Daoy (cell line): Measurements from ENCODE around the gene TRPC4. TPM values are rescaled to one million over a fixed set of nuclear protein-coding genes. Genes with fewer than 3 reads are reported as not detected.
"Not testable (repeated sequence)": the region's sequence is repeated elsewhere in the genome, so short reads cannot be mapped to it uniquely, and the experiment has no call there.

Source experiments
- DNase-seq: peaks from one replicate; pipeline ENCODE4 v3.0.0-alpha.2; 2015; ENCODE audit warnings: low read depth
- total RNA-seq: library from RNA; depleted of rRNA; stranded (reverse); fragments of >200 nt; shearing (Covaris generic); gene quantifications from 2 replicates; pipeline ENCODE4 v1.2.3, GENCODE V29; 2014

The TRPC4 gene
- total RNA-seq, 1 experiment from 2014 or later, result 0.34 TPM

DNA sequence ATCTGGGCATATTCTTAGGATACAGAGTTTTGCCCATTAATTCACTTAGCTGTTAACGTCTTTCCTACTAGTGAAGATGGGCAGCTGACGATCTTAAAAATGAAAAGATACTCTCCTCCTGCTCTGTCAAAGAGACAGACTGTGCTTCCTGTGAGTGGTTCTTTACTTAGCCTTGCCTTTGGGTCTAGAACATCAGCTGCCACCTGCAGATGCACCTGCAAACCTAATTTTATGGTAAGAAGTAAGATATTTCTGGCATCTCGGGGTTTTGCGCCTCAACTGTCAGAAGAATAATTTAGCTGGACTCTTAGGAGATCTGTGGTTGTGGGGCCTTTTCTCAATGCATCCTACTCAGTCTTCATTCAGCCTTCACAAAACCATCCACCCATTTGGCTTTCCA, 36.2 kb downstream of the TRPC4 start:
- DNase-seq, result no peak

DNA sequence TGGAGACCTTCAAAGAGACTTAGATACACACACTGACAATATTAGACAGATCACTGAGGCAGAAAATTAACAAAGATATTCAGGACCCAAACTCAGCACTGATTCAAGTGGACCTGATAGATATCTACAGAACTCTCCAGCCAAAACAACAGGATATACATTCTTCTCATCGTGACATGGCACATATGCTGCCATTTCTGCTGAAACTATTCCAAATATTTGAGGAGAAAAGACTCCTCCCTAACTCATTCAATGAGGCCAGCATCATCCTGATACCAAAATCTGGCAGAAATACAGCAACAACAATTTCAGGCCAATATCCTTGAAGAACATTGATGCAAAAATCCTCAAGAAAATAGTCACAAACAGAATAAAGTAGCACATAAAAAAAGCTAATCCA, 53.3 kb downstream of the TRPC4 start:
- no peak for DNase-seq

DNA sequence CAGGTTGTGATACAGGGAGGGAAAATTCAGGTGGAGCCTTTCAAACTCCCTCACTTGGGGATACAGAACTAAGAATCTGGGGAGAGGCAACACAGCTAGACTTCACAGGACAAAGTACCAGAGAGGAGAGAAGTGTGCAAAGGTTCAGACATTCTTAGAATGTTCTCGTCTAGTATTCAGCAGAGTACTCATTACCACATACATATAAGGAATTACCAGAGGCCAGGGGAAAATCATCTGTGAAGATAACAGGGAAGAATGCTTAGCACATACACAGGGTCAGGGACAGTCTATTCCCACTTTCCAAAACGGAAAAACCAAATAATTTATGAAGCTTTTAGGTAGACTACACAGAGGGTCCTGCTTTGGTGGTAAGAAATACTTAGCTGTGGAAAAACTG, 58.1 kb downstream of the TRPC4 start:
- DNase-seq, result no peak

DNA sequence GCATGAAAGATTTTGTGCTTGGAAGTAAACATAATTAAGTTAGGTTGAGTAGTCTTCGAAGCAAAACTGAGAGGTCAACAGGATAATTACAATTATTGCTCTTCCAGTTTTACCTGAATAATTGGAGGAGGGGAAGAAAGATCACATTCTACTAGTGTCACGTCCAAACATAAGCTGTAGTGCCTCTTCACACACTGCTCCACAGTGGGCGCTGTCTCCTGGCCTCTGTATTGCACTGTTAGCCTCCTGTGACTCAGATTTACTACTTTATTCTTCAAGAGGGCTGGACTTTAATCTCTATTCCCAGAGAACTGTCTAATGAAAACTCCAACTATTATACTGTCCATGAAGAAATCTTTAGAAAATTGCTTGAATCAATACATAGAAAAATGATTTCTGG, 62.9 kb downstream of the TRPC4 start:
- DNase-seq, result no peak

DNA sequence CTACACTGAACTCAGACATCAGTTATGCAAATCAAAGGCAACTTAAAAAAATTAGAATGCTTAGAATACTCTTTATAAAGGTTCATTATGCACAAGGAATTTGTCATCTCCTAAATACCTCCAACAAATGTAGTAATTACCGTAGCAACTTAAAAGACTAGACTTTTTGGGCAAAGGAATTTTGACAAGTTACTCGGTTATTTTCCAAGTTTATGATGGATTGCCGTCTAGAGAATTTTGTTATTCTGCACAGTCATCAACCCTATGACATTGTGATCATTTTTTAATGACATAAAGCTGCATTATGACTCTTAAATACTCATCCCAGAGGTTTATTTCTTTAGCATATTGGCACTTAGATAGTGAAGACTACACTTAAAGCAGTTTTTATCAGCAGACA, 71.9 kb downstream of the TRPC4 start:
- DNase-seq, result no peak

DNA sequence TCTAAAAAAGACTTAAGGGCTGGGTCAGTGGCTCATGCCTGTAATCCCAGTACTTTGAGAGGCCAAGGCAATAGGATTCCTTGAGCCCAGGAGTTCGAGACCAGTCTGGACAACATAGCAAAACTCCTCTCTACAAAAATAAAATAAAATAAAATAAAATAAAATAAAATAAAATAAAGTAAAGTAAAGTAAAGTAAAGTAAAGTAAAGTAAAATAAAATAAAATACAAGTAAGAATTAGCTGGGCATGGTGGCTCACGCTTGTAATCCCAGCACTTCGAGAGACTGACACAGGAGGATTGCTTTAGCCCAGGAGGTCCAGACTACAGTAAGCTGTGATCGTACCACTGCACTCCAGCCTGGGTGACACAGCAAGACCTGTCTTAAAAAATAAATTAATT, 72.8 kb downstream of the TRPC4 start:
- DNase-seq, result not testable (repeated sequence)

DNA sequence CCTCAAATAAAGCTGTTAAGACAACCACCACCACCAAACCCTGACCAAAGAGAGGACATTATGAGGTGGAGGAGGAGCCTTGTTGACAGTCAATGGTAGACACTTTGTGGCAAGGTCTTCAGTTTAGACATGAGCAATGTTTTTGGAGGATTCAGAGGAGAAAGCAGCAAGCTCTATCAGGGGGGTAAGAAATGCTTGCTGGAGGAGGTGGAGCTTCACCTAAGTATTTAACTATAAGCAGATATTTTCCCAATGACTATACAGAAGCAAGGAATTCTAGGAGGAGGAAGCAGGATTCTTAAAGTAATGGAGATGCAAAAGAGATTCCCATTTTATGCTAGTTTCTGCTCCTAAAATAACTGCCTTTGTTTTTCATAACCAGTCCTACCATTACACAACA, 74.2 kb downstream of the TRPC4 start:
- no peak for DNase-seq

DNA sequence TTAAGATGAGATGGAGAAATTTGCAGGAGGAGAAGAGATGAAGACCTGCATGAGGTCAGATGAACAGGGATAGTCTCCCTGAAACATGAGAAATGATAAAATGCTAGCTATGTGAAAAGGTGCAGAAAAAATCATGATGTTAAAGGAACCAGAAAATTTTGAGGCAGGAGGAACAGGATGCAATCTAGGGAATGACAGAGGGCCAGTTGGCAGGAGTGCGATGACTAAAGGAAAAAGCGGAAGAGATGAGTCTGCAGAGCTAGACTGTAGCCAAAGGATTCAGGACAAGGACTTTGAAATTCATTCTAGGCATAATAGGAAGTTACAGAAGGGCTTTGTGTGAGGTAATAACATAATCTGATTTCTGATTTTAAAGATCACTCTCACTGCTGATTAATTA, 77.9 kb downstream of the TRPC4 start:
- no peak for DNase-seq

DNA sequence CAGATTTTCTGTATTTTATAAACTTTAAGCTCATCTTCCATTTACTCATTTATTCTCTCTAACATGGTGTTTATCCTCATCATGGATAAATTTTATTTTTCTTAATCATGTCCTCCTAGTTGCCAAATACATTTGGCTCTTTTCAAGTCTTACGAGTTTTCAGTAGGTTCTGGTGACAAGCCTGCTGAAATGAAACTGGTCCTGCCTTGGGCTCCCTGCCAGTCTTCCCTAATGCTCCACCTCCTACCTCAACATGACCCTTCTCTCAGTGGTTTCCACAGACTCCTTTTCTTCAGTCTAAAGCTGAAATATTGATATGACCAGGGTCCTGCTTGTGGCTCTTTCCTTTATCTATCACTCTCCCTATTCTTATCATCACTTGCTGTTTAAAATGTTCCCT, 81.2 kb downstream of the TRPC4 start:
- DNase-seq, result no peak

DNA sequence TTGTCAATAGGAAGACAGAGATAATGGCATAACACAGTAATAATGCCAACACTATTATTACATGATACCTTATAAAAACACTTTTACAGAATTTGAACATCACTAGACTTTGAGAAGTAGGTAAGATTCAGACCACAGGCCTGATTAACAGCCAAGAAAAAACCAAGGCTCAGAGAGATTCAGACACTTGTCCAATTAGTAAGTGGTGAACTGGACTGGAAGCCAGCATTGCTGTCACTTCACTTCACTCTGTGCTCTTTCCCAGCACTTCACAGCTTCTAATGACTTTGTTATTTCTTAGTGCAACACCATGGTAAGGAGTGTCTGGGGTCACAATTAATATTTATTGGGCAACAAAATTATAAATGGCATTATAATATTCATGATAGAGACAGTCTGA, 91.9 kb downstream of the TRPC4 start:
- DNase-seq, result no peak

DNA sequence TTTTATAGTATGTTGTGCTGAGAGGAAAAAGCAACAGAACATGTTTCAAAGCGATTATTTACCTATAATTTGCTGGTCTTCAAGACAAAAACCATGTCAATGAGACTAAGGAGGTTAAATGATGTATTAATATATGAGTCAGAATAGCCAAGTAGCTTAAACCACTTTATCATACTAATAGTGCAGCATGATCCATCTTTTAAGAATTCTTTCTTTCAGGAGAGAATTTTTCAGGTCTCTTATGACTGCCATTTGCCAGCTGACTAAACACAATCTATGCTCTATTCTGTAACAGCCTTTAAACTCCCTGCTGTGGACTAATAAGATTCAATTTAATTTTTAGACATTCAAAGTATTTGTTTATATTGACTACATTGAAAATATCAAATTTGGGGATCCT, 93.7 kb downstream of the TRPC4 start:
- DNase-seq, result no peak

DNA sequence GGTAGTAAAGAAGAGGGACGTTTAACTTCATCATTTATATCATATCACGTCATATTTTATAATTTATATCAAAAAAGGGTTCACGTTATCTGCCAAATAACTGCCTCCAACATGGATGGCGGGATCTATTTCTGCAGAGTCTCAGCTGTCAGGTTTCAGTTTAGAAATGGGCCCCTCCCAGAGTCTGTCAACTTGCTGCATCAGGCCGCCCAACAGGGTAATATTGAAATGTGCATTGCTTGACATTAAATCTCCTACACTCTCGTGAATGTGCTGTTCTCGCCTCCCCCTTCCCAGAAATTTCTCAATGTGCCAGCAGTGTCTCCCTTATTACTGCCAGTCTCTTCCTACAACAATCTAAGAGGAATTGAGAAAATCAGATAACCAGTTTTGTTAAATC, 96.9 kb downstream of the TRPC4 start:
- DNase-seq, result no peak

DNA sequence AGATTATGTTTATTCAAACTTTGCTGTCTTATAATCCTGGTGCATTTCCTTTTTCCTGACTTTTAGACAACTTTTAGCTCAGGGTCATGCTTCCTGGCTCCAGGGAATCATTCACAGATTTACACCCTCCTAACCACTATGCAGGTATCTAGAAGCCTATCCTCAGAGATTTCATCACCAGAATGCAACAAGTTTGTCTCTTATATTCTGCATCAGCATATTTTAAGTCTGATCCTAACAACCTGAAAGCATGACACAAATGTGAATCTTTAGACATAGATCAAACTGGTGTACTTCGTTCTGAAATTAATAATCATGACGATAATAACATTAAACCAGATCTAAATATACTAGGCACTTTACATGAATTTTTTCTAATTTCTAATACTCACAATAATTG, 100.0 kb downstream of the TRPC4 start:
- no peak for DNase-seq

DNA sequence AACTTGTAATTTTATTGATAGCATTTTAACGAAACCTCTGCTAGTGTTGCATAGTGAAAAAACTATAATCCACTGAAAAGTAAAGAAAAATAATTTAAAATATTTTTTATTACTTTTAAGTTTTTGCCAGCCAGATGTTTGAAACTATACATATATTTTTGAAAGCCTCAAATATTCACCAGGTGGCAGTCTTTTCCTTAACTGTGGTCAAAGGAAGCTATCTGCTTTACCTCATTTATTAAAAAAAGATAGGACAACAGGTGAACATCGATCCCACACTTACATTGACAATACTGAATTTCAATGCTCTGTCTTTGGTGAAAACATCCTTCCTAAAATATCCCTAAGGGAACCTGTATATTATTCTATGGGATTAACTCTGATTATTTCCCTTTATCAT, 100.5 kb downstream of the TRPC4 start:
- no peak for DNase-seq

DNA sequence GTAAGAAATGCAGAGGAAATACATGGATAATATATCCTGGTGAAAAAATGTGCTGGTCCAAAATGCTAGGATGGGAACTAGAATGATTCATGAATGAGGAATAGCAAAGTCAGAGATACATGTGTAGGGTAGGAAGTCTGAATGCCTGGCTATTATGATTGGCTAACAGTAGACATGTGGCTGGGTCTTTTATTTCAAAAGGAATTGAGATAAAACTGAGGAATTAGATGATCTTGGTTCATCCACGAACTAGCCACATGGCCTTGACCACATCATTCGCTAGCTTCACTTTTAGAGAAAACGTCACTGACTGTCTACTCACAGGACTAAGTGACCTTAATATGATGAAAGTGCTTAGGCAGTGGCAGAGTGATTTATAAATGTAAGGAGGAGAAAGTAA, 103.1 kb downstream of the TRPC4 start:
- no peak for DNase-seq

DNA sequence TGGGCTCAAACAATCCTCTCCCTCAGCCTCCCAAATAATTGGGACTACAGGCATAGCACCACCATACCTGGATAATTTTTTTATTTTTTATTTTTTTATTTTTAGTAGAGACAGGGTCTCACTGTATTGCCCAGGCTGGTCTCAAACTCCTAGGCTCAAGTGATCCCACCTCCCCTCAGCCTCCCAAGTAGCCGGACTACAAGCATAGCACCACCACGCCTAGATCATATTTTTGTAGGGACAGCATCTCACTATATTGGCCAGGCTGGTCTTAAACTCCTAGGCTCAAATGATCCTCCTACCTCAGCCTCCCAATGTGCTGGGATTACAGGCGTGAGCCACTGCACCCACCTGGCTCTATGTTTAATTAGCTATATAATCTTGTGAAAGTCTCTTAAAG, 114.2 kb downstream of the TRPC4 start:
- DNase-seq, result no peak

DNA sequence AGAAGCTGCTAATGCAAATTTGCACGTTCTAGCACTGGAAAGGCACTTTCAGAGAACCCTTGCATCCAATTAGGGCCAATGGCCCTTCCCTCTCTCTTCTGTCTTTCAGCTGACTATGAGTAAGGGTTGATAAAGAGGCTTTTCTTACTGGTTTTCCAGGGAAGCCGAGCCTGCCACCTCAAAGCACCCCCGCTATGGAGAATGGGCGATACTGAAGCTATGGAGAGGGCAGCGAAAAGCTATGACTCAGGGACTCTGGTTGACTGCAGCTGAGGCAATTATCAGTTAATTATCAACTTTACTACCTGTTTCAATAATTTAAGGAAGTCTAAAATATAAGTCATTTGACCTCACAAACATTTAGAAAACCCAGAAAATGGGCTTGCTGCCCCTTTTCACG, 115.8 kb downstream of the TRPC4 start:
- no peak for DNase-seq

DNA sequence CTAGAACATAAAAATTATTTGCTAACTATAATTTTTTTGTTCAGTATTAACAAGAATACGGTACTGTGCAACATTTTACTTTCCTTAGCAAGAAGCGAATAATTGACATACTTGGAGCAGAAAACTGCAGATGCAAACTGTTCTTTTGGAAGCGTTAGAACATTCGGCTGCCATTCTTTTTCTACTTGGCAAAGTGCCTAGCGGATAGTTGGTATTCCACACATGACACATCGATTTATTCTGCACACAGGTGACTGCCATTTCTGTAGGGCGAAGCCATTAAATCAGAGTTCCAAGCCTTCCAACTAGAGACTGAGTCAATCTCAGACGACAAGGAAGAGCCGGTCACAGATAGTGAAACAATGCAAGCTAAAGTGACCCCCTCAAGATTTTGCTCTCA, 117.4 kb downstream of the TRPC4 start:
- no peak for DNase-seq

DNA sequence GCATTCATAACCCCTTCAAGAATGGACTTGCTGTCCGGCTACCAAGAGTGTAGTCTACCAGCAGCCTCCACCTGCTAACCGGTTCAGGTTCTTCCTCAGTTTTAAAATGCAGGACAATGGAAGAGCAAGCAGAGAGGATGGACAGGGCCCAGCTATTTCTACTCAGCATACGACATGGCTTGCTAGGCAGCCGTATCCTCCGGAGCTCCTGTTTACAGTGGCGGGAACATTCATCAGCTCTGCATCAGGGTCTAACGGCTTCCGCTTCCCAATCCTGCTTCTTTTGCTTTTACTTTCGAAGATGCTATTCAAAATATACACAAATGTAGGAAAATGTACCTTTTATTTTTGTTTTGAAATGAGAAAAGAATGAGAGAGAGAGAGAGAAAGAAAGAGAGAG, 118.5 kb downstream of the TRPC4 start:
- DNase-seq, result no peak

DNA sequence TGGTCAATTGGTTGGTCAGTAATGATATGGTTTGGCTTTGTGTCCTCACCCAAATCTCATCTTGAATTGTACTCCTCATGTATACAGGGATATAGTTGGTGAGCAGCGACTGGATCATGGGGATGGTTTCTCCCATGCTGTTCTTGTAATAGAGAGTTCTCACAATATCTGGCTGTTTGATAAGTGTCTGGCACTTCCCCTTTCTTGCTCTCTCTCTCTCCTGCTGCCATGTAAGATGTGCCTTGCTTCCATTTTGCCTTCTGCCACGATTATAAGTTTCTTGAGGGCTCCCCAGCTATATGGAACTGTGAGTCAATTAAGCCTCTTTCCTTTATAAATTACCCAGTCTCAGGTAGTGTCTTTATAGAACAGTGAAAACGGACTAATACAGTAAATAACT, 120.7 kb downstream of the TRPC4 start:
- no peak for DNase-seq

DNA sequence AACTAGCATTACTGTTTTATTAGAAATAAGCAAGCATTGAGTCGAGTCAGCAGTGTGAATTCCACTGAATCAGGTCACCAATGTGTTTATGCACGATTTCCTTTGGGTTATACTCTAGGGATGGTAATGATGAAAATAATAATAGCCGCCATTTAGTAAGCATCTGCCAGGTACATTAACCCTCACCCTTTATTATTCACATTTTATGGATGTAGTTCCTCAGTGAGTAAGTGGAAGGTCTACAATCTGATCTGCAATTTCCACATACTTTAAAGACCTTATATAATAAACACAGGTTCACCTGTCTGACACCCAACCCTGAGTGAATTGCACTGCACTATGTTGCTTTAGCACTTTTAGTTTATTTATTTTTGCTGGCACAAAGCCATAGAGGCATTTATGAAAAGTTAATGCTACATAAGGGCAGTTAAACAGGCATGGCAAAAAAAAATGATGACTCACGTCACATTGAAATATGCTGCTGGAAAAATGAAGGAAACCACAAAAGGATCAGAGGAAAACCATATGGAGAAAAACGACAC, 122.4 kb downstream of the TRPC4 start:
- no peak for DNase-seq

DNA sequence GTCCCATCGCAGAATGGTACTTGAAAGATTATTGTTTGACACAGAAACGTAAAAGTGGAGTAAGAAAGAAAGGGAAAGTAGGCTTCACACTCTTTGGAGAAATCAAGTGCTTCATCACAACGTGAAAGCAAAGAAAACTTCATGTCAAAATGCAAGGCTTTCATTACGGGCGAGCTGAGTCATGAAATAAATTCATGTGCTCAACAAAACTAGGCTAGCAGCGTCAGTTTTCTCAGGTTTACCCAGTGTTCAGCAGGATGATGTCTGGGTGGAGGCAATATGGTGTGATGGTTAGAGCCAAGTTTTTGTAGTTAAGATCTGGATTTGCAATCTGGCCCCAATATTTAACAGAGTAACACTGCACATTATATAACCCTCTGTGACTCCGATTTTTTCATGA, 128.0 kb downstream of the TRPC4 start:
- DNase-seq, result no peak

DNA sequence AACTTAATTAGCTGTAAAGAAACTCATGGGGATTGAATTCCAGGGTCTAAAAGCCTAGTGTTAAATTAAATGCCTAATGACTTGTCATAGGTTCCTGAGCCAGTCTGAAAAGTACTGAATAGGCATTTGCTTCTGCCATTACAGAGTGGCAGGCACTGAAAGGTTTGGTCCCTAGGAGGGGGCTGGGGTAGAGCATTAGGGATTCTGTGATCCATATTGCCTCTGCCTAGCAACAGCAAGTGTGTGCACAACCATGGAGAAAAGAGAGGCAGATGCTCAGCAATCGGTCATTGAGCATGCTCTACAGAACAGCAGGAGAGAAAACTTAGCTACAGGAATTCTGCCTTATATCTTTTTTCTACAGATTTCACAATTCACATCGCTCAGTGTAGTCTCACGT, 133.5 kb downstream of the TRPC4 start:
- no peak for DNase-seq

DNA sequence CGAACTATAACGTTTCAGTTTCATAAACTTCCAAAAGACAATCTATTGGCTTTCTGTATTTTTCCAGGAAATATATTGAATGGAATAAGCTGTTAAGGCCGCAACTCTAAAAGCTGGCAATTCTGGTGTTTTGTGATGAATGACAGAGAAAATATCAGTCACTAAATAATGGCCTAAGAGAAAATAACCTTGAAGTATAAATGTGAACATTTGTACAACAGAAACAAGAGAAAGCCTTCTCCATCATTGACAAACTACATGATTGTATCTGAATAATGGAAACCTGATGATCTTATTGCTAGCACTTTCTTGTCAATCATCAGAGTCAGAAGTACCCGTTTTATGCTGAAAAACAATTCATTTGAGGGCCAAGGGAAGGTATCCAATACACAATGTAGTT, 134.3 kb downstream of the TRPC4 start:
- DNase-seq, result no peak

DNA sequence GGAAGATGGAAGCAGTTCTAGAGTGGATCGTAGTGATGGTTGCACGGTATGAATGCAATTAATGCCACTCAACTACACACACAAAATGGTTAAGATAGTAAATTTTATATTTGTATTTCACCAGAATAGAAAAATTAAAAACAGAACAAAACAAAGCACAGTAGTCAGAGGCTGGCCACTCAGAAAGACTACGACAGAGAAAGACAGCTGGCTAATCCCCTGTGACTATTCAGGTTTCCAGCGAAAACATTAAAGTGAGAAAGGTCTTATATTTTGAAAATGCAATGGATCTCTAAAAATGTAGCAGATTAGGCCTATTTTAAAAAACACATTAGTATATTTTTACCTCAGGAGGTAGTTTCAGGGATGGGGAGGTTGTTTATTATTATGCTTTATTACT, 139.7 kb downstream of the TRPC4 start:
- no peak for DNase-seq
